HepG2 (cell line): ENCODE data around the gene NPBWR2. TPM values are rescaled to one million over a fixed set of nuclear protein-coding genes. Genes with fewer than 3 reads are reported as not detected.

ENCODE experiments used
- ELF1 ChIP-seq: sonication (generic); formaldehyde crosslinking; IDR thresholded peaks from 2 replicates; pipeline ENCODE4 v1.4.0; 2020; ENCODE audit warnings: missing genetic modification reagents
- KAT7 ChIP-seq: IDR thresholded peaks from 2 replicates; pipeline ENCODE4 v1.6.1; 2018; ENCODE audit warnings: borderline replicate concordance, missing compliant biosample characterization
- KLF11 ChIP-seq: IDR thresholded peaks from 2 replicates; pipeline ENCODE4 v1.6.1; 2016; ENCODE audit warnings: missing compliant biosample characterization
- SIX4 ChIP-seq: sonication (generic); formaldehyde crosslinking; IDR thresholded peaks from 2 replicates; pipeline ENCODE4 v1.4.0; 2020; ENCODE audit warnings: missing genetic modification reagents
- SSRP1 ChIP-seq: IDR thresholded peaks from 2 replicates; pipeline ENCODE4 v1.6.1; 2016; ENCODE audit warnings: control low read depth
- TAF15 ChIP-seq: fragments of 200-400 bp; formaldehyde crosslinking; IDR thresholded peaks from one replicate; pipeline ENCODE4 v1.6.1; 2018; ENCODE audit warnings: mild to moderate bottlenecking, low read depth, low read length; ENCODE audit not compliant: poor library complexity, severe bottlenecking
- ZBTB7A ChIP-seq: sonication (generic); formaldehyde crosslinking; IDR thresholded peaks from 2 replicates; pipeline ENCODE4 v1.8.0; 2022; ENCODE audit warnings: mild to moderate bottlenecking, missing genetic modification reagents
- ZNF12 ChIP-seq: sonication (generic); formaldehyde crosslinking; IDR thresholded peaks from 2 replicates; pipeline ENCODE4 v1.5.0; 2020; ENCODE audit warnings: missing genetic modification reagents
- ZNF138 ChIP-seq: sonication (generic); formaldehyde crosslinking; IDR thresholded peaks from 2 replicates; pipeline ENCODE4 v1.5.0; 2020; ENCODE audit warnings: mild to moderate bottlenecking, low read depth, missing genetic modification reagents
- ZNF331 ChIP-seq: sonication (generic); formaldehyde crosslinking; IDR thresholded peaks from 2 replicates; pipeline ENCODE4 v1.4.0; 2020; ENCODE audit warnings: missing genetic modification reagents
- ZNF33B ChIP-seq: sonication (generic); formaldehyde crosslinking; IDR thresholded peaks from 2 replicates; pipeline ENCODE4 v1.5.1; 2020; ENCODE audit warnings: mild to moderate bottlenecking, missing genetic modification reagents
- ZNF430 ChIP-seq: sonication (generic); formaldehyde crosslinking; IDR thresholded peaks from 2 replicates; pipeline ENCODE4 v1.9.0; 2021; ENCODE audit warnings: mild to moderate bottlenecking, missing genetic modification reagents
- ZNF468 ChIP-seq: sonication (generic); formaldehyde crosslinking; IDR thresholded peaks from 2 replicates; pipeline ENCODE4 v1.8.0; 2022; ENCODE audit warnings: mild to moderate bottlenecking, moderate library complexity, missing genetic modification reagents
- ZNF543 ChIP-seq: sonication (generic); formaldehyde crosslinking; IDR thresholded peaks from 2 replicates; pipeline ENCODE4 v1.4.0; 2020; ENCODE audit warnings: mild to moderate bottlenecking, missing genetic modification reagents
- ZNF724P ChIP-seq: sonication (generic); formaldehyde crosslinking; IDR thresholded peaks from 2 replicates; pipeline ENCODE4 v1.8.0; 2022; ENCODE audit warnings: missing genetic modification reagents, borderline replicate concordance
- polyA plus RNA-seq, 8 experiments: library from polyadenylated mRNA; depleted of rRNA in 3 of 8; stranded (reverse) in 7 of 8; unstranded in 1 of 8; fragments of >200 nt; fragmentation: Illumina TruSeq in 4 of 8; extraction: Trizol in 4 of 8; gene quantifications; 2 replicates each; pipeline versions ENCODE4 v1.2.1 to v1.2.3, GENCODE V29; 2011 to 2016; ENCODE audit warnings: low read depth in 4 of 8, missing spikeins in 1 of 8, mixed read lengths in 1 of 8; ENCODE audit not compliant: insufficient read depth in 1 of 8
- total RNA-seq, 5 experiments: library from RNA; depleted of rRNA; stranded (reverse); fragments of >200 nt; fragmentation: Illumina TruSeq; extraction: Trizol; gene quantifications; 2 replicates each; pipeline ENCODE4 v1.2.3, GENCODE V29; 2016; ENCODE audit warnings: low read depth in 1 of 5
- TF ChIP-seq, protein P1 (sequence below): conservative IDR thresholded peaks from 2 replicates; pipeline ENCODE4 v1.6.1; 2018; ENCODE audit warnings: missing genetic modification reagents
- TF ChIP-seq, protein P2 (sequence below): sonication (generic); formaldehyde crosslinking; IDR thresholded peaks from 2 replicates; pipeline ENCODE4 v1.9.0; 2022; ENCODE audit warnings: low read depth, missing genetic modification reagents
- TF ChIP-seq, protein P3 (sequence below): sonication (generic); formaldehyde crosslinking; IDR thresholded peaks from 2 replicates; pipeline ENCODE4 v1.8.1; 2023; ENCODE audit warnings: mild to moderate bottlenecking, moderate library complexity, missing genetic modification reagents

Gene NPBWR2
- total and polyA plus RNA-seq, 2 of the 13 experiments (the other 11 are each of a cell fraction or from before 2014, with no cell fraction given): not detected

DNA sequence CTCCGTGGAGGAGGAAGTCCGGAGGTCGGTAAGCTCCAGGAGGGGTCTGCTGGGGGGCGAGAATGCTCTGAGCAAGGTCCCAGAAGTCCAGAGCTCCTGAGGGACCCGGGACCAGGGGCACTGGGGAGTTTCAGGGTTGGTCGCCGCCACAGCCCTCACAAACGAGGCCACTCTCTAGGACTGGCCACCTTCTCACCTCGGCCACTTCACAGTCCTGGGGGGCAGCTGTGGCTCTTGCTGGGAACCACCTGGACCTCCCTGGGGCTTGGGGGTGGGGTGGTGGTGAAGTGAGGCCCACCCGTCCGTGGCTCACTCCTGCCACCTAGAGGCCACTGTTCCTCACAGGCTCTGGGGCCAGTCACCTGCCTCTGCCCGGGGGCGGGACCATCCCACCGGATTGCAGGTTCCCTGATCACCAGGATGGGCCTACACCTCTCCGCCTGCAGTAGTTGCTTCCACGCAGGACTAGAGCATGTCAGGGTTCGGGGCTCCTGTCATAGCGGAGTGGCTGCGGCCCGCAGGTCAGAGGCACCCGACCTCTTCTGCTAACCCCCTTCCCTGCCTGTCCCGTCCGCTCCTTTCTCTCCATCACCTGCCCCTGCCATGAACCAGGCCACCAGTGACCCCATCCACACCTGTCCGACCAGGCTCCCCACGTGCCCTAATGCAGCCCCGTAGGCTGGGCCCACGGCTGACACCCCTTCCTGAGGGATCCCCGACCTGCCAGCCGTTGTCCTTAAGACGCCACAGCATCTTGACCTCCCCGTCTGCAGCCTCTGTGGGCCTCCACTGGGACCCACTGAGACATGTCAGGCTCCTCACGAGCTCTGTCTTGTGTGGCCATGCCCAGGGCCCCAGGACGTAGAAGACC is 49.5 kb downstream of the NPBWR2 start (continued):
- TF ChIP-seq, protein P1, sequence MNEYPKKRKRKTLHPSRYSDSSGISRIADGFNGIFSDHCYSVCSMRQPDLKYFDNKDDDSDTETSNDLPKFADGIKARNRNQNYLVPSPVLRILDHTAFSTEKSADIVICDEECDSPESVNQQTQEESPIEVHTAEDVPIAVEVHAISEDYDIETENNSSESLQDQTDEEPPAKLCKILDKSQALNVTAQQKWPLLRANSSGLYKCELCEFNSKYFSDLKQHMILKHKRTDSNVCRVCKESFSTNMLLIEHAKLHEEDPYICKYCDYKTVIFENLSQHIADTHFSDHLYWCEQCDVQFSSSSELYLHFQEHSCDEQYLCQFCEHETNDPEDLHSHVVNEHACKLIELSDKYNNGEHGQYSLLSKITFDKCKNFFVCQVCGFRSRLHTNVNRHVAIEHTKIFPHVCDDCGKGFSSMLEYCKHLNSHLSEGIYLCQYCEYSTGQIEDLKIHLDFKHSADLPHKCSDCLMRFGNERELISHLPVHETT: no peak
- TF ChIP-seq ZNF543 (CRISPR knock-in tag) (no peak; the same call in 1 of the 2 replicates), ZBTB7A (CRISPR knock-in tag) (peak; percentile 97), KLF11 (CRISPR knock-in tag) (no peak), ZNF430 (no peak), ELF1 (no peak), ZNF468 (CRISPR knock-in tag) (no peak), ZNF33B (CRISPR knock-in tag) (no peak), ZNF724P (CRISPR knock-in tag) (0 out of 2 replicates have a peak, but pooled peaks have one; percentile 71), ZNF12 (CRISPR knock-in tag) (peak; percentile 15; the same call in 1 of the 2 replicates), KAT7 (CRISPR knock-in tag) (peak; percentile 71; the same call in 1 of the 2 replicates), SSRP1 (CRISPR knock-in tag) (peak; percentile 89; the same call in 1 of the 2 replicates), SIX4 (CRISPR knock-in tag) (no peak), ZNF138 (no peak), TAF15 (no peak), ZNF331 (CRISPR knock-in tag) (peak; percentile 46; the same call in 1 of the 2 replicates)
- TF ChIP-seq, protein P2, sequence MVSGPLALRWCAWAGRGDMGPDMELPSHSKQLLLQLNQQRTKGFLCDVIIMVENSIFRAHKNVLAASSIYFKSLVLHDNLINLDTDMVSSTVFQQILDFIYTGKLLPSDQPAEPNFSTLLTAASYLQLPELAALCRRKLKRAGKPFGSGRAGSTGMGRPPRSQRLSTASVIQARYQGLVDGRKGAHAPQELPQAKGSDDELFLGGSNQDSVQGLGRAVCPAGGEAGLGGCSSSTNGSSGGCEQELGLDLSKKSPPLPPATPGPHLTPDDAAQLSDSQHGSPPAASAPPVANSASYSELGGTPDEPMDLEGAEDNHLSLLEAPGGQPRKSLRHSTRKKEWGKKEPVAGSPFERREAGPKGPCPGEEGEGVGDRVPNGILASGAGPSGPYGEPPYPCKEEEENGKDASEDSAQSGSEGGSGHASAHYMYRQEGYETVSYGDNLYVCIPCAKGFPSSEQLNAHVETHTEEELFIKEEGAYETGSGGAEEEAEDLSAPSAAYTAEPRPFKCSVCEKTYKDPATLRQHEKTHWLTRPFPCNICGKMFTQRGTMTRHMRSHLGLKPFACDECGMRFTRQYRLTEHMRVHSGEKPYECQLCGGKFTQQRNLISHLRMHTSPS: peak; percentile 42; the same call in 1 of the 2 replicates
- TF ChIP-seq, protein P3, sequence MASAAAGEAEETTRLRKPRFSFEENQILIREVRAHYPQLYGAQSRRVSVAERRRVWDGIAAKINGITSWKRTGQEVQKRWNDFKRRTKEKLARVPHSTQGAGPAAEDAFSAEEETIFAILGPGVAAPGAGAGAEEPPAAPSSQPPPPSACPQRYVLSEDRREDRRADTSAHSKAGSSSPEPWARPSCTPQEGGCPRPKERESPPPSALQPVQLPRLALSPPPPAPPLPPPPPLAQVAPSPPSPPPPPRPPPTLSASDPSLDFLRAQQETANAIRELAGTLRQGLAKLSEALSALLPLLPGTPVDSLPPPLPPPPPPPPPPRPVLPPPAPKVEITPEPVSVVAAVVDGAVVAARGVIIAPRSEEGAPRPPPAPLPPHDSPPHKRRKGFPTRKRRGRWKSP: no peak
